Measurements from ENCODE around the gene ZNF532. TPM values are rescaled to one million over a fixed set of nuclear protein-coding genes. Genes with fewer than 3 reads are reported as not detected.
"Not testable (repeated sequence)": the region's sequence is repeated elsewhere in the genome, so short reads cannot be mapped to it uniquely, and the experiment has no call there.

Gene ZNF532
- total and polyA plus RNA-seq, 2 experiments from 2014 or later = 28.2 to 108 TPM

GRCh38 chr18:58911241-58911640 lies 46.6 kb downstream of the ZNF532 start:
- TF ChIP-seq, protein P1, sequence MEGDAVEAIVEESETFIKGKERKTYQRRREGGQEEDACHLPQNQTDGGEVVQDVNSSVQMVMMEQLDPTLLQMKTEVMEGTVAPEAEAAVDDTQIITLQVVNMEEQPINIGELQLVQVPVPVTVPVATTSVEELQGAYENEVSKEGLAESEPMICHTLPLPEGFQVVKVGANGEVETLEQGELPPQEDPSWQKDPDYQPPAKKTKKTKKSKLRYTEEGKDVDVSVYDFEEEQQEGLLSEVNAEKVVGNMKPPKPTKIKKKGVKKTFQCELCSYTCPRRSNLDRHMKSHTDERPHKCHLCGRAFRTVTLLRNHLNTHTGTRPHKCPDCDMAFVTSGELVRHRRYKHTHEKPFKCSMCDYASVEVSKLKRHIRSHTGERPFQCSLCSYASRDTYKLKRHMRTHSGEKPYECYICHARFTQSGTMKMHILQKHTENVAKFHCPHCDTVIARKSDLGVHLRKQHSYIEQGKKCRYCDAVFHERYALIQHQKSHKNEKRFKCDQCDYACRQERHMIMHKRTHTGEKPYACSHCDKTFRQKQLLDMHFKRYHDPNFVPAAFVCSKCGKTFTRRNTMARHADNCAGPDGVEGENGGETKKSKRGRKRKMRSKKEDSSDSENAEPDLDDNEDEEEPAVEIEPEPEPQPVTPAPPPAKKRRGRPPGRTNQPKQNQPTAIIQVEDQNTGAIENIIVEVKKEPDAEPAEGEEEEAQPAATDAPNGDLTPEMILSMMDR (IDR thresholded peaks at IDR 0.05; ENCODE audit: low read depth, low read length) = no peak
- Histone ChIP-seq H3K9me3 (ENCODE audit: low read depth) (no peaks in the 10 kb centered on the region), H3K27me3 (no peaks in the 10 kb centered on the region), H3K4me3 (no peak overlapping the region), H3K27ac (peak overlapping the region; percentile 83), H3K4me1 (ENCODE audit: low read depth) (peaks cover 32% of the 10 kb centered on the region), H3K36me3 (no peaks in the 10 kb centered on the region)
- DNase-seq (ENCODE audit: low read depth in 1 of 2, low spot score in 1 of 2) = no peak

DNA sequence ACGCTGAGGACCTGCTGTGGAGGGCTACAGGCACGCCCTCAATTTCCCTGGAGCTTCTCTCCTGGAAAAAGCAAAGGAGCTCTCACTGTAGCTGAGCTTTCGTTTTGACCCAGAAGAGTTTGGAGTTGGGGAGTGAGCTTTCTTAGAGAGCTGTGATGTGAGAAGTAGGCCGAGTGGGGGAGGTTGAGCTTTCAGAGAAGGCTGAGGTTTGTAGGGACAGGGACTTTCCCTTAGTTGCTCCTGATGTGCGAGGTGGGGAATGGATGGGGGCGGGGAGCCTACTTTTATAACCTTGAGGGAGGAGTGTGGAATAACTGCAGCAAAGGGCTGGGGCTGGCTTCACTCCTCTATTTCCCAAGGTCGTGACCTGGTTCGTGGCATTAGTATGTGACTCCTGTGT lies 47.1 kb downstream of the ZNF532 start:
- Histone ChIP-seq H3K4me1 (ENCODE audit: low read depth) (peaks cover 32% of the 10 kb centered on the region), H3K9me3 (ENCODE audit: low read depth) (no peaks in the 10 kb centered on the region), H3K36me3 (no peaks in the 10 kb centered on the region), H3K27ac (peak overlapping the region; percentile 83), H3K4me3 (no peak overlapping the region), H3K27me3 (no peaks in the 10 kb centered on the region)
- DNase-seq (ENCODE audit: low read depth in 1 of 2, low spot score in 1 of 2) = peak; percentile 22 to 35
- TF ChIP-seq, protein P1 (IDR thresholded peaks at IDR 0.05; ENCODE audit: low read depth, low read length) = no peak

GRCh38 chr18:58915006-58915799 lies 50.5 kb downstream of the ZNF532 start:
- Histone ChIP-seq H3K27me3 (no peaks in the 10 kb centered on the region), H3K27ac (peak overlapping the region; percentile 2), H3K4me3 (no peak overlapping the region), H3K36me3 (peaks cover 13% of the 10 kb centered on the region), H3K4me1 (ENCODE audit: low read depth) (peaks cover 19% of the 10 kb centered on the region), H3K9me3 (ENCODE audit: low read depth) (no peaks in the 10 kb centered on the region)
- TF ChIP-seq, protein P1 (IDR thresholded peaks at IDR 0.05; ENCODE audit: low read depth, low read length) = no peak
- DNase-seq (ENCODE audit: low read depth in 1 of 2, low spot score in 1 of 2) = no peak

DNA sequence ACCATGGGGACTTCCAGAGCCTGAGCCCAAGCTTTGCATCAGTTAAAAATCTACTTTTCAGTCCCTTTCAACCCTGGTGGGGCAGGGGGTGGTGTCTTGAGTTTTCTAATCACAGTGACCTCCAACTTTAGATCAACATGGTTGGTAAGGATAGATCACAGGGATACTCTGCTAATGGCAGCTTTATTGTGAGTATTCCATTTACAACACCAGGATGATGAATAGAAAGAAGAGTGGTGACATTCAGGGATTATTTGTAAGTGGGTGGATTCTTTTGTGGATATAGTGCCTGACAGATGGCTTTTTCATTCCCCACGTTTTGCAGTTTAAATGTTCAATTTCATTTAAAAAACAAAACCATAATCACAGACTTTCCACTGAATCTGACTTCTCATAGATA lies 51.3 kb downstream of the ZNF532 start:
- TF ChIP-seq, protein P1 (IDR thresholded peaks at IDR 0.05; ENCODE audit: low read depth, low read length) = no peak
- Histone ChIP-seq H3K27me3 (no peaks in the 10 kb centered on the region), H3K4me3 (no peak overlapping the region), H3K9me3 (ENCODE audit: low read depth) (no peaks in the 10 kb centered on the region), H3K4me1 (ENCODE audit: low read depth) (peaks cover 19% of the 10 kb centered on the region), H3K36me3 (peaks cover 13% of the 10 kb centered on the region), H3K27ac (peak overlapping the region; percentile 2)
- DNase-seq (ENCODE audit: low read depth in 1 of 2, low spot score in 1 of 2) = no peak

DNA sequence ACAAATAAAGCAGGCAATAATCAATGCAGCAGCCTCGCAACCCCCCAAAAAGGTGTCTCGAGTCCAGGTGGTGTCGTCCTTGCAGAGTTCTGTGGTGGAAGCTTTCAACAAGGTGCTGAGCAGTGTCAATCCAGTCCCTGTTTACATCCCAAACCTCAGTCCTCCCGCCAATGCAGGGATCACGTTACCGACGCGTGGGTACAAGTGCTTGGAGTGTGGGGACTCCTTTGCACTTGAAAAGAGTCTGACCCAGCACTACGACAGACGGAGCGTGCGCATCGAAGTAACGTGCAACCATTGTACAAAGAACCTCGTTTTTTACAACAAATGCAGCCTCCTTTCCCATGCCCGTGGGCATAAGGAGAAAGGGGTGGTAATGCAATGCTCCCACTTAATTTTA lies 55.3 kb downstream of the ZNF532 start:
- not testable (repeated sequence) for H3K9me3 ChIP-seq (ENCODE audit: low read depth); H3K4me1 ChIP-seq (ENCODE audit: low read depth); H3K27ac ChIP-seq; DNase-seq (ENCODE audit: low read depth in 1 of 2, low spot score in 1 of 2); H3K27me3 ChIP-seq; H3K4me3 ChIP-seq
- H3K36me3 ChIP-seq = peaks cover 19% of the 10 kb centered on the region

DNA sequence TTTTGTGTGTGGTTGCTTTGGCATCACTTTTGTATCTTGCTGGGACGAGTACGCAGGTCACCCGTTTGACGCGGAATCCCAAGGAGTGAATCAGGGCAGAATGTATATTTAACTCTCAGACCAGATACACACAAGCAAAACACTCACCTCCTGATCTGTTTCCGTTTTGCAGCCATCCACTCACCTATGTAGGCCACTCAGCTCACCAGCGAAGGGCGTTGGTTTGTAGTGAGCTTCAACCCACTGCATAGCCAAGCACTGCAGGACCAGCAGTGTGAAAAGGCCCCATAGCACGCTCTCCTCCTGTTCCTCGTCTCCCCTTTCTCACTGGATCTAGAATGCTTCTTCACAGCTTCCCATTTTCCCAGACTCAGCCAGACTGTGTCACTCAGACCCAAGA lies 58.3 kb downstream of the ZNF532 start:
- TF ChIP-seq, protein P1 (IDR thresholded peaks at IDR 0.05; ENCODE audit: low read depth, low read length) = no peak
- H3K4me3 ChIP-seq = no peak overlapping the region
- H3K36me3 ChIP-seq = peaks cover 19% of the 10 kb centered on the region
- DNase-seq (ENCODE audit: low read depth in 1 of 2, low spot score in 1 of 2) = no peak
- H3K27ac ChIP-seq = peak overlapping the region; percentile 34
- peaks cover 8% of the 10 kb centered on the region for H3K4me1 ChIP-seq (ENCODE audit: low read depth)
- H3K27me3 ChIP-seq = no peaks in the 10 kb centered on the region
- H3K9me3 ChIP-seq (ENCODE audit: low read depth) = no peaks in the 10 kb centered on the region

All from cardiac muscle cell (in vitro differentiated cells and primary cell).